Neural progenitor cell (in vitro differentiated cells): ENCODE data around the gene TRPC4.

Experiments
- CTCF ChIP-seq: fragments of 200-600 bp; sonication (generic); IDR thresholded peaks from 2 replicates; pipeline ENCODE4 v1.5.1; 2017; ENCODE audit warnings: antibody characterized with exemption, mild to moderate bottlenecking
- EZH2 ChIP-seq: fragments of 200-600 bp; sonication (generic); IDR thresholded peaks from 2 replicates; pipeline ENCODE4 v1.6.1; 2017; ENCODE audit warnings: antibody characterized with exemption, mild to moderate bottlenecking, moderate library complexity
- EZH2phosphoT487 ChIP-seq: fragments of 200-600 bp; sonication (generic); IDR thresholded peaks from 2 replicates; pipeline ENCODE4 v1.6.1; 2017; ENCODE audit warnings: antibody characterized with exemption

GRCh38 chr13:37669845-37670244 is 199.7 kb downstream of the TRPC4 start:
- no peak for TF ChIP-seq EZH2
- TF ChIP-seq EZH2phosphoT487, result no peak
- TF ChIP-seq CTCF, result no peak
